ENCODE measurements around the gene TAF4B. TPM values are rescaled to one million over a fixed set of nuclear protein-coding genes. Genes with fewer than 3 reads are reported as not detected.

Gene TAF4B
- total RNA-seq, 2 experiments from 2014 or later, result 50.1 to 52.3 TPM

GRCh38 chr18:26312199-26312598, 86.0 kb downstream of the TAF4B start:
- CTCF ChIA-PET (ENCODE audit: unreplicated experiment), result interaction anchor here (0.6 kb wide), 1 partner anchor 105 kb away, joined by 4 read pairs; no protein-coding TSS in a partner anchor
- TF ChIP-seq CTCF (conservative IDR thresholded peaks at IDR 0.05; ENCODE audit: low read length) (no peak), EZH2phosphoT487 (IDR thresholded peaks at IDR 0.05; ENCODE audit: borderline replicate concordance, low read depth, low read length) (no peak)
- H3K9me2 ChIP-seq (ENCODE audit: insufficient read depth, low read length), result no peaks in the 10 kb centered on the region
- BruUV-seq (replicated peaks), result no TSS peak
- H4K20me1 ChIP-seq (ENCODE audit: insufficient read depth, low read length), result no peaks in the 10 kb centered on the region
- POLR2A ChIA-PET, result no interaction called here
- no peak overlapping the region for H2AFZ ChIP-seq (ENCODE audit: low read length)
- DNase-seq (ENCODE audit: low spot score), result no peak
- no peaks in the 10 kb centered on the region for H3K9me3 ChIP-seq (ENCODE audit: low read length)
- peaks cover 4% of the 10 kb centered on the region for H3K4me1 ChIP-seq (ENCODE audit: insufficient read depth, low read length, poor library complexity, severe bottlenecking)
- no peak overlapping the region for H3K27ac ChIP-seq (ENCODE audit: low read depth, low read length, poor library complexity, severe bottlenecking)
- peaks cover 54% of the 10 kb centered on the region for H3K36me3 ChIP-seq (ENCODE audit: insufficient read depth, low read length)
- intact Hi-C loops (cut with micrococcal nuclease; ENCODE audit: unreplicated experiment), result no loop called here
- H3K4me3 ChIP-seq (ENCODE audit: low read depth, low read length, poor library complexity, severe bottlenecking), result no peak overlapping the region
- H3K79me2 ChIP-seq (ENCODE audit: insufficient read depth, low read depth, low read length), result no peaks in the 10 kb centered on the region
- H3K4me2 ChIP-seq (ENCODE audit: low read length), result no peak overlapping the region

- intact Hi-C loops (cut with micrococcal nuclease; ENCODE audit: unreplicated experiment), result no loop called here
- Histone ChIP-seq H3K4me3 (ENCODE audit: low read depth, low read length, poor library complexity, severe bottlenecking) (no peak overlapping the region), H3K27ac (ENCODE audit: low read depth, low read length, poor library complexity, severe bottlenecking) (no peak overlapping the region), H3K9me2 (ENCODE audit: insufficient read depth, low read length) (no peaks in the 10 kb centered on the region), H3K4me2 (ENCODE audit: low read length) (no peak overlapping the region), H4K20me1 (ENCODE audit: insufficient read depth, low read length) (no peaks in the 10 kb centered on the region), H3K9me3 (ENCODE audit: low read length) (no peaks in the 10 kb centered on the region), H3K36me3 (ENCODE audit: insufficient read depth, low read length) (peaks cover 84% of the 10 kb centered on the region), H3K79me2 (ENCODE audit: insufficient read depth, low read depth, low read length) (no peaks in the 10 kb centered on the region), H2AFZ (ENCODE audit: low read length) (no peak overlapping the region), H3K4me1 (ENCODE audit: insufficient read depth, low read length, poor library complexity, severe bottlenecking) (no peaks in the 10 kb centered on the region)
- no peak for DNase-seq (ENCODE audit: low spot score)
- POLR2A ChIA-PET, result interaction anchor here (0.6 kb wide), 1 partner anchor 17 kb away, joined by 3 read pairs; no protein-coding TSS in a partner anchor
- CTCF ChIA-PET (ENCODE audit: unreplicated experiment), result no interaction called here
- no peak for TF ChIP-seq EZH2phosphoT487 (IDR thresholded peaks at IDR 0.05; ENCODE audit: borderline replicate concordance, low read depth, low read length)
- TF ChIP-seq CTCF (conservative IDR thresholded peaks at IDR 0.05; ENCODE audit: low read length), result no peak
- no TSS peak for BruUV-seq (replicated peaks)
Observed at GRCh38 chr18:26317398-26317797, 91.2 kb downstream of the TAF4B start.

GRCh38 chr18:26320686-26321085, 94.4 kb downstream of the TAF4B start:
- TF ChIP-seq EZH2phosphoT487 (IDR thresholded peaks at IDR 0.05; ENCODE audit: borderline replicate concordance, low read depth, low read length) (no peak), CTCF (conservative IDR thresholded peaks at IDR 0.05; ENCODE audit: low read length) (no peak)
- no peak for DNase-seq (ENCODE audit: low spot score)
- intact Hi-C loops (cut with micrococcal nuclease; ENCODE audit: unreplicated experiment), result no loop called here
- no peaks in the 10 kb centered on the region for H3K9me2 ChIP-seq (ENCODE audit: insufficient read depth, low read length)
- no peak overlapping the region for H2AFZ ChIP-seq (ENCODE audit: low read length)
- BruUV-seq (replicated peaks), result no TSS peak
- CTCF ChIA-PET (ENCODE audit: unreplicated experiment), result no interaction called here
- no peaks in the 10 kb centered on the region; the same call in 1 of the 2 replicates for H3K79me2 ChIP-seq (ENCODE audit: insufficient read depth, low read depth, low read length)
- no peak overlapping the region for H3K4me3 ChIP-seq (ENCODE audit: low read depth, low read length, poor library complexity, severe bottlenecking)
- no peaks in the 10 kb centered on the region for H3K9me3 ChIP-seq (ENCODE audit: low read length)
- H3K4me1 ChIP-seq (ENCODE audit: insufficient read depth, low read length, poor library complexity, severe bottlenecking), result no peaks in the 10 kb centered on the region
- H3K36me3 ChIP-seq (ENCODE audit: insufficient read depth, low read length), result peaks cover 90% of the 10 kb centered on the region
- H3K27ac ChIP-seq (ENCODE audit: low read depth, low read length, poor library complexity, severe bottlenecking), result no peak overlapping the region
- POLR2A ChIA-PET, result interaction anchor here (1.8 kb wide), 1 partner anchor 14 kb away, joined by 9 read pairs; no protein-coding TSS in a partner anchor
- no peaks in the 10 kb centered on the region for H4K20me1 ChIP-seq (ENCODE audit: insufficient read depth, low read length)
- no peak overlapping the region for H3K4me2 ChIP-seq (ENCODE audit: low read length)

Measured in OCI-LY7 (cell line).